ENCODE measurements around the gene GH2.
"Not testable (repeated sequence)": the region's sequence is repeated elsewhere in the genome, so short reads cannot be mapped to it uniquely, and the experiment has no call there.

- TF ChIP-seq, protein P1, sequence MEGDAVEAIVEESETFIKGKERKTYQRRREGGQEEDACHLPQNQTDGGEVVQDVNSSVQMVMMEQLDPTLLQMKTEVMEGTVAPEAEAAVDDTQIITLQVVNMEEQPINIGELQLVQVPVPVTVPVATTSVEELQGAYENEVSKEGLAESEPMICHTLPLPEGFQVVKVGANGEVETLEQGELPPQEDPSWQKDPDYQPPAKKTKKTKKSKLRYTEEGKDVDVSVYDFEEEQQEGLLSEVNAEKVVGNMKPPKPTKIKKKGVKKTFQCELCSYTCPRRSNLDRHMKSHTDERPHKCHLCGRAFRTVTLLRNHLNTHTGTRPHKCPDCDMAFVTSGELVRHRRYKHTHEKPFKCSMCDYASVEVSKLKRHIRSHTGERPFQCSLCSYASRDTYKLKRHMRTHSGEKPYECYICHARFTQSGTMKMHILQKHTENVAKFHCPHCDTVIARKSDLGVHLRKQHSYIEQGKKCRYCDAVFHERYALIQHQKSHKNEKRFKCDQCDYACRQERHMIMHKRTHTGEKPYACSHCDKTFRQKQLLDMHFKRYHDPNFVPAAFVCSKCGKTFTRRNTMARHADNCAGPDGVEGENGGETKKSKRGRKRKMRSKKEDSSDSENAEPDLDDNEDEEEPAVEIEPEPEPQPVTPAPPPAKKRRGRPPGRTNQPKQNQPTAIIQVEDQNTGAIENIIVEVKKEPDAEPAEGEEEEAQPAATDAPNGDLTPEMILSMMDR (IDR thresholded peaks at IDR 0.05 in 4 of 5, conservative IDR thresholded peaks at IDR 0.05 in 1 of 5): not testable (repeated sequence)
- TF ChIP-seq POLR2A (IDR thresholded peaks at IDR 0.05): not testable (repeated sequence)
These were observed 38.3 kb upstream of the GH2 start for GRCh38 chr17:63920050-63920449.
